OCI-LY7 (cell line): ENCODE data around the gene SLC12A4.
"Not testable (repeated sequence)": the region's sequence is repeated elsewhere in the genome, so short reads cannot be mapped to it uniquely, and the experiment has no call there.

ENCODE experiments used
- CTCF ChIP-seq: fragments of 200-600 bp; sonication (generic); conservative IDR thresholded peaks from 2 replicates; pipeline ENCODE4 v1.5.1; 2014; ENCODE audit warnings: mild to moderate bottlenecking, antibody characterized with exemption, low read length, moderate library complexity, mixed read lengths
- EZH2phosphoT487 ChIP-seq: fragments of 200-600 bp; sonication (generic); IDR thresholded peaks from 2 replicates; pipeline ENCODE4 v1.6.1; 2018; ENCODE audit warnings: low read depth, borderline replicate concordance, mild to moderate bottlenecking, mixed run types, antibody characterized with exemption, low read length, moderate library complexity, mixed read lengths

GRCh38 chr16:67998779-67999688 is 30.6 kb upstream of the SLC12A4 start, which contains the start of gene DPEP2:
- TF ChIP-seq CTCF, EZH2phosphoT487: not testable (repeated sequence)
